Endothelial cell of umbilical vein (primary cell): ENCODE measurements around the gene TUBGCP2.

Experiments
- CTCF ChIP-seq, 2 donors: IDR thresholded peaks; 1 replicate in 1 of 2; 2 replicates in 1 of 2; pipeline ENCODE4 v1.5.1; 2011; ENCODE audit warnings: low read length in 2 of 2, mild to moderate bottlenecking in 2 of 2, moderate library complexity in 2 of 2, control low read depth in 1 of 2, inconsistent platforms in 1 of 2, low read depth in 1 of 2; ENCODE audit not compliant: insufficient read depth in 1 of 2; ENCODE audit errors: extremely low read depth in 1 of 2
- JUN ChIP-seq: IDR thresholded peaks from 2 replicates; pipeline ENCODE4 v1.6.1; 2011; ENCODE audit warnings: borderline replicate concordance, low read depth; ENCODE audit not compliant: insufficient read length, insufficient read depth
- MAX ChIP-seq: IDR thresholded peaks from 2 replicates; pipeline ENCODE4 v1.6.1; 2011; ENCODE audit not compliant: insufficient read depth, insufficient read length

GRCh38 chr10:133264461-133264860 lies 44.2 kb downstream of the TUBGCP2 start:
- TF ChIP-seq CTCF (IDR thresholded peaks at IDR 0.05; ENCODE audit: extremely low read depth in 1 of 2, insufficient read depth in 1 of 2, low read depth in 1 of 2, low read length in 2 of 2), result no peak
- TF ChIP-seq MAX, result no peak
- no peak for TF ChIP-seq JUN
